GM18861 (cell line): Measurements from ENCODE around the gene ZNF513.

Experiments
- ATAC-seq: cut with Tn5 transposase; IDR thresholded peaks from one replicate; pipeline ENCODE4 v1.9.1; 2021; ENCODE audit not compliant: unreplicated experiment

The ZNF513 gene

GRCh38 chr2:27390822-27391679 is 10.5 kb upstream of the ZNF513 start:
- ATAC-seq = no peak

DNA sequence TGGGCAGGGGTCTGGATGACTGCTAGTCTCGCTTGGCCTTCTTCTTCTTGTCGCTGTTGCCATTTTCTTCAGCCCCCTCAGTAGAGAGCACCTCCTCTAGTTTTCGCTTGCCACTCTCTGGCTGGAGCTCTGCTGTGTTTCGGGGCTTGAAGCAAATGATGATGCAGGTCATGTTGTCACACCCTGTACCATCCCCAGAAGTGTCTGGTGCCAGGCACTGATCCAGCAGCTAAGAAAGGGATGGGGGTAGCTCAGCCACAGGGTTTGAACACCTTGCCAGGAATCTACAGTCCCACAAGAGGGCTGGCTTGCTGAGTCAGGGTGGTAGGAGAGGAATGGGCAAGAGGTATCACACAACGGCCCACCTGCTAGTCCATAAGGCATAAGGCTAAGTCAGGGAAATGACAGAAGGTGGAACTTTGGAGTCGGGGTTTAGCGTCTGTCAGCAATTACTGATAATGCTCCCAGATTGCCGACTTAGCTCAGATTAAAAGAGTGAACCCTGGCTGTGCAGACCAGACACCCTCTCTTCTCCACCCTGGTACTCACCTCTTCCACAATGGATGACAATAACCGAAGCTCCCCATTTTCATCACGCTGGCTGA is 1.1 kb upstream of the ZNF513 start:
- ATAC-seq = no peak

GRCh38 chr2:27379836-27380625 is 503 bp downstream of the ZNF513 start:
- ATAC-seq = no peak

DNA sequence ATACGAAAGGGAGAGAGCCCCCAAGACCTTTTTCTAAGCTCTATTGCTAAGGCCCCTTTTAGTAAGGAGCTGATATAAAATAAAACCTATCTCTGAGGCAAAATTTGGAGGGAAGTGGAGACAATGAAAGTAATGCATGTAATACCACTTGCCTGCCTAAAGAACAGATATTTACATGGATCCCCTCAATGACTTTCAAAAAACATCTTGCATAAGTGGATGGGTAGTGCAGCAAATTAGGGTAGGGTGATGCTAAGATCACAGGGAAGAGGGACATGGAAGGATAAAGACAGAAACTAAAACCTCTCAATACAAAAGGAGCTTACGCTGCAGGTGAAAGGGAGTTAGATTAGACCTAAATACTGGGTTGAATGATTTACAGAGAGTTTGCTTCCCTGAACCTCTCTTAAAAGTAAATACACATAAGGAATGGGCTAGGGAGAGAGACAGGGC is 1.1 kb downstream of the ZNF513 start:
- ATAC-seq = no peak

DNA sequence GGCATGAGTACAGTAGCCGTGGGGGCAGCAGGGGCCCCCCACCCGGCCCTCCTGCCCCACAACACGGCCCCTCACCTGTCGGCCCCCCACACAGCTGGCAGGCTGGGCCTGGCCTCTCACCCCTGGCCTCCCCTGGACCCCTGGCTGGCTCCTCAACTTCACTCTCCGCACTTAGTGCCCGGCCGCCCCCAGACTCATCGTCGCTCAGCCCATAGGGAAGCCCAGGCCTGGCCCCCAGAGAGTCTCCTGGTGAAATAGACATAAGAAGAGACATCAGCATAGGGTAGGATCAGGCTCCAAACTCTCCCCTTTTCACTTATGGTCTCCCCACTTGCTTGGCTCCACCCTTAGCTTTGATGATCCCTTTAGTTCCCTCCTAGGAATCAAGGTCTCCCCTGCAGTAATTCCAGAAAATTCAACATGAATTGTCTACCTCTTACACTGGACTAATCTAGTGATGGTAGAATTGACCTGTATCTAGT is 1.7 kb downstream of the ZNF513 start:
- ATAC-seq = no peak

GRCh38 chr2:27378096-27378808 is 2.3 kb downstream of the ZNF513 start:
- ATAC-seq = no peak

DNA sequence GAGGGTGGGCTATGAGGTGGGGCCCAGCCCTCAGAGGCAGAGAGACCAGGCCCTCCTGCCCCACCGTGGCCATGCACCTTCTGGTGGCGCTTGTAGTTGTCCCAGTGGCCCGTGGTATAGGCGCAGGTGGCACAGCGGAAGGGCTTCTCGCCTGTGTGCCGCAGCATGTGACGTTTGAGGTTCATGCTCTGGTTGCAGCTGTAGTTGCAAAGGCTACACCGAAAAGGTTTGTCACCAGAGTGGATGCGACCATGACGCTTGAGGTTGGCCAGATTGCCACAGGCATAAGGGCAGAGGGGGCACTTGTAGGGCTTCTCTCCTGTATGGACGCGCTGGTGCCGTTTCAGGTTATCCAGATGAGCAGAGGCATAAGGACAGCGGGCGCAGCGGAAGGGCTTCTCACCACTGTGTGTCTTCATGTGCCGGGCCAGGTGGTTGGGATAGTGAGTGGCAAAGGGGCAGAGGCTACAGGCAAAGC is 2.9 kb downstream of the ZNF513 start:
- no peak for ATAC-seq

- no peak for ATAC-seq
These were observed 3.5 kb downstream of the ZNF513 start for GRCh38 chr2:27376866-27377617.

GRCh38 chr2:27376151-27376865 is 4.2 kb downstream of the ZNF513 start:
- ATAC-seq = no peak

GRCh38 chr2:27375513-27376099 is 4.9 kb downstream of the ZNF513 start:
- ATAC-seq = no peak

DNA sequence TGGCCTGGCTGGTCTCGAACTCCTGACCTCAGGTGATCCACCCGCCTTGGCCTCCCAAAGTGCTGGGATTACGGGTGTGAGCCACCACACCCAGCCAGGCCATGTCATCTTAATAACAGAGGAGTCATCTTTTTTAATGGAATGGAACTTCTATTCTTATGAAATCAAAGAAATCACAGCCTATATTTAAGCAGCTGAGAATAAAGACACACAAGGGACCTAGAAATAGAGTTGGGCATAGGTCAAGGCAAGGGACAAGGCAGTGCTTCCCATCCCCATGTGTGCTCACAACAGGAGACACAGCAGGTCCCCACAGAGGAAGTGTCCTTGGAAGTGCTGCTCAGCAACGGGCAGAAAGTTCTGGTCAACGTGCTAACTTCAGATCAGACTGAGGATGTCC is 7.0 kb downstream of the ZNF513 start:
- ATAC-seq = no peak

DNA sequence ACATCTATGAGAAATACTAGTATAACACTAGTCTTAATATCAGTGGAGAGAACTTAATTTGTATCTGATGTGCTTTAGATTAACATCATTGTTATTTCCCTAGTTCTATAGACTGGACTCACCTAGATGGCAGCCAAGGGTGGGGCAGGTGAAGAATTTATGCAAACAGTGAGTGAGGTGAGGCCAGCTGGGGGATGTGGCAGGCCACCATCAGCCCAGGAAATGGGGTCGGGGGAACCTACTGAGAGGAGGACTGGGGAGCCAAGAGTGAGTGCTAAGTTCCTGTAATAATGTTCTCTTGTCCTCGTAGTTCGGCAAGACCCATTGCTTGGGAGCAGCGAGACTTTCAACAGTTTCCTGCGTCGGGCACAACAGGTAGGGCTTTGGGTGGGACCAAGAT is 7.6 kb downstream of the ZNF513 start:
- ATAC-seq = no peak

GRCh38 chr2:27370816-27371620 is 9.5 kb downstream of the ZNF513 start:
- ATAC-seq = peak; percentile 20

DNA sequence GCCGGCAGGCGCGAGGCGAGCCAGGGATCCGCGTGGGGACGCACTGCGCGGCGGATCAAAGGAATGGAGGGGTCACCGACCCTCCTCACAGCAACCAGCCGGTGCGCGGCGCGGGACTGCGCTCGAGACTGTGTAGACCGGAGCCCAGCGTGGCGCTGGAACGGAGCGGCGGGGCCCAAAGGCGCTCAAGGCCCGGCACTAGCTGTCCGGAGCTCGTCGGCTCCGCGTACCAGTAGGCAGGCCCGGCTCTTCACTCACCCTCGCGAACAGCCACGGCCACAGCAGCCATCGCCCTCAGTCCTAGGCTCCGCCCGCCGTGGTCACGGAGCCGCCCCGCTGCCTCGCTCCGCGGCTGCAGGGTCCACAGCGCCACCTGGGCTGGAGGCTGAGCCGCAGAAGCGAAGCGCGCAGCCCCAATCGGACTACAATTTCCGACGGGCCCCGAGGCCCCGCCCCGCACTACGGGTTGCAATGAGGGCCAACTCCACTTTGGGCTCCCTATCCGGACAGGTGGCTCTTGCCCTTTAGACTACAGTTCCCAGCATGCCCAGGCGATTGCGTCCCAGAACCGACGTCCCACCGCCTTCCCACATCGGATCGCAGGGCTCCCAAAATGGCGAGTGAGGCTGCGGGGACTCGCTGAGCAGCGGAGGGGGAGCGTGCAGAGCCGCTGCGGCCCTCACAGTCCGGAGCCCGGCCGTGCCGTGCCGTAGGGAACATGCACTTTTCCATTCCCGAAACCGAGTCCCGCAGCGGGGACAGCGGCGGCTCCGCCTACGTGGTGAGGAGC is 10.3 kb downstream of the ZNF513 start, which contains the start of the genes EIF2B4 and SNX17:
TSS of gene EIF2B4 (minus strand) at position 313 of the 790 bp plus-strand sequence. CDS start at position 289, 24 bp downstream.
TSS of gene SNX17 (plus strand) at position 591 of the 790 bp plus-strand sequence. CDS start at position 719, 128 bp downstream.
- ATAC-seq = peak; percentile 81

DNA sequence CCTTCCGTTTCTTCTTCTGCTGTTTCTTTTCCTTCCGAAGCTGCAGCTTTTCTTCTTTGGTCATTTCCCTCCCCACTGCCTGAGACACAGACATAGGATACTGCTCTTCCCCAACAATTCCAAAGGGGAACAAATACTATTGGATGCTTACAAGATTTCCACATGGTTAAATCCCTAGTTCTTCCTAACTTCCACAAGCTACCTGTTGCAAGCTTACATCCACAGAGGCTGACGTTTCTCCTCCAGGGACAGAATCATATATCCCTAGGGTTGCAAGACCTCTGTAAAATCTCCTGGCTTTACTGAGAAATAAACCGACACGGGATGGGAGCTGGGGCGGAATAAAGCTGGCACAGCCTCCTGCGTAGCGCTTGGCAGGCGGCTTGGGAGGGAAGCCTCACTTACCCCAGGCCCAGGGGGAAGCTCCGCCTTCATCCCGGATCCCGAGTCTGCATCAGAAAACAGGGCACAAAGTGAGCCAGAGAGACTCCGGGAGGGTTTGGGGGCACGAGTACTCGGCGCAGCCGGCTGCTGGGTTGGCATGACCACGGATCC is 11.0 kb downstream of the ZNF513 start:
- ATAC-seq = no peak

- no peak for ATAC-seq
These were observed 16.6 kb downstream of the ZNF513 start for GRCh38 chr2:27363933-27364332.
